GM04504 (cell line): Measurements from ENCODE around the gene TRIM52.

Experiments
- DNase-seq: peaks from one replicate; pipeline ENCODE4 v3.0.0-alpha.2; 2012; ENCODE audit warnings: low read depth

TRIM52 gene

DNA sequence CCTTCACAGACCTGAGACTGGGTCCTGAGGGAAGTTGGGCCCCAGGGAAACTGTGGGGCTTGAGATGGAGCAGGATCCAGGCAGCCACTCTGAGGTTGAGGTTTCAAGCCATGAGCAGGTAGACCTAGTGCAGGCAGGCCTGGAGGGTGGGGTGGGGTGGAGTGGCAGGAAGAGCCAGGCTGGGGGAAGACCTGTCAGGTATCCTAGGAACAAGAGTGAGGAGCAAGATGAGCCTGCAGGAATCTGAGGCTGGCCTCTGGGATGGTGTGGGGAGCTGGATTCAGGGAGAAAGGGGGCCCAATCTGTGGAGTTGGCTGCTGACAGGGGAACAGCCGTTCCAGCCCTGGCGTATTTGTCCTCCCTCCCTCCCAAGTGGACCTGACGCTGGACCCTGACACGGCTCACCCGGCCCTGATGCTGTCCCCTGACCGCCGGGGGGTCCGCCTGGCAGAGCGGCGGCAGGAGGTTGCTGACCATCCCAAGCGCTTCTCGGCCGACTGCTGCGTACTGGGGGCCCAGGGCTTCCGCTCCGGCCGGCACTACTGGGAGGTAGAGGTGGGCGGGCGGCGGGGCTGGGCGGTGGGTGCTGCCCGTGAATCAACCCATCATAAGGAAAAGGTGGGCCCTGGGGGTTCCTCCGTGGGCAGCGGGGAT is 27.0 kb downstream of the TRIM52 start:
- DNase-seq: no peak

DNA sequence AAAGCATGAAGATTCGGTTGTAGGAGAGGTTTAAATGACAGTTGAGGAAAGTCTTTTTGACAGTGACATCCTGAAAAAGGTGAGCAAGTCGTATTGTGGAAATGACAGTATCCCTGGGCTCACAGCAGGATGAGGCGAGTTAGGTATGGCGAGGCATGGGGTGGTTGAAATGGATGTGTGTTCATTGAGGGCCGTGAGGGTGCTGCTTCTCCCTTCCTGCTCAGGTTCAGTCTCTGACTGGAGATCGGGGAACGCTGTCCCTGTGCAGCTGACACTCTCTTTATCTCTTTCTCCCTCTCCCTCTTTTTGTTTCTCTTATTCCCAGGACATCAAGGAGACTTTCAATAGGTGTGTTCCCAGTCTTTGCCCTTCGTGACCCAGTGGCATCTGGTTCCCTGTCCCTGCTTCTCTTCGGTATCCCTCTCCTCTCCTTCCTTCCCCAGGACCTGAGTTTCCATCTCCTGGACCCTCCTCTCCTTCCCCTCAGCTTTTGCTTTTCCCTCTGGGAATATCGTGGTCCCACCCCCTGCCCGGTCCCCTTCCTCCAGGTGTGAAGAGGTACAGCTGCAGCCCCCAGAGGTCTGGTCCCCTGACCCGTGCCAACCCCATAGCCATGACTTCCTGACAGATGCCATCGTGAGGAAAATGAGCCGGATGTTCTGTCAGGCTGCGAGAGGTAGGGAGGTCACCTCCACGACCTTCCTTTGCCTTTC is 27.7 kb downstream of the TRIM52 start:
- no peak for DNase-seq

- DNase-seq: no peak
These were observed 28.4 kb downstream of the TRIM52 start for GRCh38 chr5:181232593-181232992.

GRCh38 chr5:181231432-181231831 is 29.5 kb downstream of the TRIM52 start:
- DNase-seq: no peak

GRCh38 chr5:181230551-181230950 is 30.4 kb downstream of the TRIM52 start:
- DNase-seq: no peak

DNA sequence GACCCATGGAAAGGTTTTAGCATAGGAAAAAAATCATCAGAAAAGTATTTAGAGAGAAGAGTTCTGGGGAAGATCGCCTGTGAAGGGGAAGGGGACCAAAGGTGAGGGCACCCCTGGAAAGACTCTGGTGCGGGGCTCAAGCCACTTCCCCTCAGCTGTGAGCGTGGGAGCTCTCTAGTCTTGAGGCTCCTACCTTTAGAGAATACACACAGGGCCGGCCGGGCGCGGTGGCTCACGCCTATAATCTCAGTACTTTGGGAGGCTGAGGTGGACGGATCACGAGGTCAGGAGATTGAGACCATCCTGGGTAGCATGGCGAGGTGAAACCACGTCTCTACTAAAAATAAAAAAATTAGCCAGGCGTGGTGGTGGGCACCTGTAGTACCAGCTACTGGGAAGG is 30.9 kb downstream of the TRIM52 start:
- no peak for DNase-seq

DNA sequence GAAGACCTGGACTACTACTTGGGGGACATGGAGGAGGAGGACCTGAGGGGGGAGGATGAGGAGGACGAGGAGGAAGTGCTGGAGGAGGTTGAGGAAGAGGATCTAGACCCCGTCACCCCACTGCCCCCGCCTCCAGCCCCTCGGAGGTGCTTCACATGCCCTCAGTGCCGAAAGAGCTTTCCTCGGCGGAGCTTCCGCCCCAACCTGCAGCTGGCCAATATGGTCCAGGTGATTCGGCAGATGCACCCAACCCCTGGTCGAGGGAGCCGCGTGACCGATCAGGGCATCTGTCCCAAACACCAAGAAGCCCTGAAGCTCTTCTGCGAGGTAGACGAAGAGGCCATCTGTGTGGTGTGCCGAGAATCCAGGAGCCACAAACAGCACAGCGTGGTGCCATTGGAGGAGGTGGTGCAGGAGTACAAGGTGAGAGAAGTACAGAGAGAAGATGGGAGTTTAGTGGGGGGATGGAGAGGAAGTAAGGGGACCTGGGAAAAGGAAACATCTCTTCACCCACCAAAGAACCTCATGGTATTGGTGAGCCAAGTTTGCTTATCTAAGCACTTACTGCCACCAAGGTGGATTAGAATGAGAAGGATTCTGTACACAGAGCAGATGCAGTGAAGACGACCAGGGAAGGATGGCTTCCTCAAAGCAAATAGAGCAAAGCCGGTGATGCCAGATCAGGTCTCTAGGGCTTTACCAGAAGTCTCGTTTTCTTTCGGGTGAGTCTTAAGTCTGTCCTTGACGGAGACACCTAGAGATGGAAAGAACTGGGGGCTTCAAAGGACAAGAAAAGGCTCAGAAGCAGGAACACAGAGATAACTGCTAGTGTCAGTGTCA is 36.3 kb downstream of the TRIM52 start:
- no peak for DNase-seq

GRCh38 chr5:181223729-181224389 is 37.1 kb downstream of the TRIM52 start:
- no peak for DNase-seq

- DNase-seq: peak; percentile 93
These were observed 37.8 kb downstream of the TRIM52 start, which contains the start of gene TRIM41 for GRCh38 chr5:181223058-181223728. TSS of gene TRIM41 (plus strand) at chr5:181223281. CDS start at chr5:181224000, 719 bp downstream.

DNA sequence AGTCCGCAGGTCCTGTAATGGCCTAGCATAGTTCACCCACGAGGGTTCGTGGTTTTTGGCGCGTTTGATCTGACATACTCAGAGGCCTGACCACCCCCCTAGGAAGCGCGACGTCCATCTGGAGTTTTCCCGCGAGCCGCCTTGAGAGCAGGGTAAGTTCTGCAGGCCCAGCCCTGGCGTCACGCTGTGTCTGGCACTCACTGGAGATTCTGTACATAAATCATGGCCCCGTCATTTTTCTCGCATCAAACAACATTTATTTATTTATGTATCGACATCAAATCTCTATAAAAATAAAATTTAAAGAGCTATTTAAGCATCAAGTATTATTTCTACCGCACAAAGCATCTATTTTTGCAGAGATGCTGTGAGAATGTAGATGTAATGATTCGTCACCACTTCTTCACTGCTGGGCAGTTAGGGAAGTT is 38.3 kb downstream of the TRIM52 start:
- no peak for DNase-seq

DNA sequence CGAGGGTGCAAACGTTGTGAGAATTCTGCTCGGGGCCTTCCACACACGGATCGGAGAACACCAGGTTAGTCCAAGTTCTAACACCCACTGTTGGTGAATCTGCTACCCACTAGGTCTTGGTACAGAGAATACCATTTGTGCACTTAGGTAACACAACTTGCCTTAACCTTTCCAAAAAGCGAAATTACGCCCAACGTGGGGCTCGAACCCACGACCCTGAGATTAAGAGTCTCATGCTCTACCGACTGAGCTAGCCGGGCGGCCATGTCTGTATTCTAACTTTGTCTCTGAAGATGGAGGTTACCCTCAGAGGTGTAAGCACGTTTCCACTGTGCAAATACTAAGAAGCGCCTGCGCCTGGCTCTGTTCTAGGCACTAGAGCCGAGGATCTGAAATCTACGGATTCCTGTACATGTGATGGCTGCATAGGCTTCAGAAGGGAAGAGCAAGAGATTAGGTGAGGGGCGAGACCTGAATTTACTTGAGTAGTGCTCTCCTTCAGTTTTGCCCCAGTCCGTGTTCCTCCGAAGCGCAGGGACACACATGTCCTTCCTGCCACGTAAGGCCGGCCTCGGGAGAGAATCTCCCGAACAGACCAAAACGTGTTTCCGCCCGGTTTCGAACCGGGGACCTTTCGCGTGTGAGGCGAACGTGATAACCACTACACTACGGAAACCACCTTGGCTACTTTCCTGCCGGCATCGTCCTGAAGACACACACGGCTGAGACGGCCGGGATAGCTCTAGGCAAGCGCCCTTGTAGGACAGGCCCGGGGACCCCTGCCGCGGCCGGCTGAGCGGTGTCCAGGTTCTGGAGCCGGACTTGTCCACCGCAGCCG is 38.9 kb downstream of the TRIM52 start:
- DNase-seq: peak; percentile 85

DNA sequence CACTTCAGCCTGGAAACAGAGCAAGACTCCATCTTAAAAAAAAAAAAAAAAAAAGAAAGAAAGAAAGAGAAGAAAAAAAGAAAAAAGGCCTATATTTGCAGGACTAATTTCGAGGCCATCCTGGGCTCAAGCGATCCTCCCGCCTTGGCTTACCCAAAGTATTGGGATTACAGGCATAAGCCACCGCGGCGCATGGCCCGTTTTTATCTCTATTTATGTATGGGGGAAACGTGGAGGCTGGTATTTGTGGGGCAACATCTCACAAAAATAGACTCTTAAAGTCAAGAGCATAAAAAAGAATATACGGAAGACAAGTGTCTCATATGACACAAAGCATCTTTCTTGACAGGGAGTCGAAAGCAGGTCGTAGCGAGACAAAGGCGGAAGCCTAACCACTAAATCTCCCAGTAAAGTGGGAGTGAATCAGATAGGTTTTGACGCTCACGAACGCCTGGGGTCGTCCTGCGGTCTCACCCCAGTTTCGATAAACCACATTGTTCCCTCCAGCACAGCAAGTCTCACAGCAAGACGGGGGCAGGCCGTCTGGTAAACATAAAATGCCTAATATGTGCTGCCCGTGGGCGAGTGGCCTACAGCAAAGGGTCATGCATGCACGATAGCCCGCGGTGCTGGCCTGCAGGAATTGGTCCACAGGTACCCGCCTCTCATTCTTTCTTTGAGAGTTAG is 39.7 kb downstream of the TRIM52 start:
- no peak for DNase-seq

DNA sequence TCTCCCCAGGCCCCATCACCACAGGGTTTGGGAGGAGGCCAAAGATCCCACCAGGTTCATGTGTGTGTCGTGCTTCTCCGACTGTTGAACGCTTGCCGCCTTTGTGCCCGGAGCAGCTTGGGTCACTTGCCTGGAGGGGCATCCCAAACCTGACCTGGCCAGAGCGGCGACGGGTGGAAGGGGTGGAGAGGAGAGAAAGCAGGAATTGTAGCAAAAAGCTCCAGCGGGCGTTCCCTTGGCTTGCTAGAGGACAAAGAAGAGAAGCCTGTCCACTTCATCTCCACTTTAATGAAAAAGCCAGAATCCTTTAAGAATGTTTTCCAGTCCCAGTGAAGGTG is 40.8 kb downstream of the TRIM52 start:
- no peak for DNase-seq

DNA sequence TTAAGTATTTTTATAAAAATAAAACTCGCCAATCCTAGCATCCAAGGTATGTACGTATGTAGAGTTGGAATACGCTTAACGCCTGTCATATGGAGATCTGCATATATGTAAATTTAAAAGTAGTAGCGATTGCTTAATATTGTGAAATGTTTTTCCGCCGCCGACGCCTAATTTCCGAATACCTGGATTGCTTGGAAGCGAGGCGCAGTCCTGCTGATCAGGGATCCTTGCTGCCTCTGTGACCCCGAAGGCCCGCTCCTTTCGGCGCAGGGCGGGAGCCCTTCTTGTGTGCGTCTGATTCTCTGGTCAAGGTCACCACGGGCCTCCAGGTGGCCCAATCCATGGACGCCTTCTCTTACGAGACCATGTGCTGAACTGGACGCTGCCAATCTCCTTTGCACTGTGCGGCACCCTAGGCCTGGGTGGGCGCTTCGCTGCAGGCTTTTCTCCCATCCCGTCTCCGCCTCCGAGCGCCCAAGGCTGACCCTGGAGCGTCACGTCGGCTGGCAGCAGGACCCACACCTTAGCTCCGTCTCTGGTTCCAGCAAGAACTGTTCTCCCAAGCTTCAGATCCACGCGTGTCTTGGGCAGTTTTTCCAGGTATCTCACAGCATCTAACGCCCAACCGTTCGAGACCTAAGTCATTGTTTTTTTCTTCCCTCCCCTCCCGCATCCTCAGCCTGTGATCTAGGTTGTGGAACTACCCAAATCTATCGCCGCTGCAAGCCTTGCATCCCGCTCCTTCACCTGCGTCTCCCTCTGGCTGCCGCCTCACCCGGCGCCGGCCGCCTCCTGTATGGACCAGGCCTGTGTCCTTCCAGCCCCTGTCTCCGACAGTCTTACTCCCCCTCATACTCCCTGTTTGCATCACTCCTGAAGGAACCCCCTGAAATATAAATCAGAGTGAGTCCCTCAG is 41.4 kb downstream of the TRIM52 start:
- no peak for DNase-seq

DNA sequence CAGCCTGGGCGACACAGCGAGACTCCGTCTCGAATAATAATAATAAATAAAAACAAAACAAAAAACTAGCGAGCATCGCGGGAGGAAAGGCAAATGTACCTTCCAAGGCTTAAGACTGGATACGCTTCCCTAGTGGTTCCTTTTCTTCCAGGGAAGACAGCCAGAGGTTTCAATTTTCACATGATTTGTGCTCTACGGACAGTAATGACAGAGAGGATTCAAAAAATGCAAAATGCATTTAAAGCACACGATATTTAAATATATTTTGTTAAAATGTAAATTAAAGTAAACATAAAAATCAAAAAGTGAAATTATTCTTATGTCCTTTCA is 42.2 kb downstream of the TRIM52 start:
- DNase-seq: no peak

DNA sequence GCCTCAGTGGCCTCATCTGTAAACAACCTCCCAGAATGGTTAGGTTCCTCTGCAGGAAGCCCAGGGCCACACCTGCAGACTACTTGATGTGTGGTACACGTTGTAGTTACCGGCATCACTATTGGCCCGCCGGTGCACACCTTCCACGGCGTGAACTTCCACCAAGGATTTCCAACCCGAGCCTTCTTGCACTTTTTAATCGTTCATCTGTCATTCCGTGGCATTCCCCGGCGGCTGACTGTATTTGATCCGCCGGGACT is 43.2 kb downstream of the TRIM52 start:
- no peak for DNase-seq

DNA sequence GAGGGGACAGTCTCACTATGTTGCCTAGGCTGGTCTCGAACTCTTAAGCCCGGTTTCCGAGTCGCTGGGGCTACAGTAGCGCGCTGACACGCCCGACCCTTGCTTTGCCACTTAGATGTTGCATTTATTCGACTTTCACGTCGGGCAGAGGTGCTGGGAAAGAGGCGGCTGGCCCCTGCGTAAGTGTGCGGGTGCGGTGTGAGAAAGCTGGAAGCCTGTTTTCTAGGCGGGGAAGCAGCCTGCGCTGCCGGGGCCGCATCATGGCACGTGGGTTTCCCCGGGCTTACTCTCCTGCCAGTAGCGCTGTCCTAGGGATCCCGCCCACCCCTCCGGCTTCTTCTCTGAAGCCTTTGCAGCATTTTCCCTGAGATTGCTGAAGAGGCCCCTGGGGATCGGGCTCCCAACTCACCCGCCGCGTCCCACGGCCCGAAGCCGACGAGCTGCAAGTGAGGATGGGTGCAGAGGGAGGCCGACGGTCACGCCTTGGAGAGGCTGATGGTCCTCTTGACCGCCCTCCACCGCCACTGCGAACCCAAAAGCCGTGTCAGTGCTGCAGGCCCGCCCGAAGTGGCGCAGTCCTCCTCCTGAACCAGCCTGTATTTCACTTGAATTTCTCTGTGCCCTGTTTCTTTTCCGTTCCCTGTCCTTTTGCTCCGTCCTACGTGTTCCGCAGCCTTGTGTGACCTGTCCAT is 43.7 kb downstream of the TRIM52 start:
- DNase-seq: no peak

DNA sequence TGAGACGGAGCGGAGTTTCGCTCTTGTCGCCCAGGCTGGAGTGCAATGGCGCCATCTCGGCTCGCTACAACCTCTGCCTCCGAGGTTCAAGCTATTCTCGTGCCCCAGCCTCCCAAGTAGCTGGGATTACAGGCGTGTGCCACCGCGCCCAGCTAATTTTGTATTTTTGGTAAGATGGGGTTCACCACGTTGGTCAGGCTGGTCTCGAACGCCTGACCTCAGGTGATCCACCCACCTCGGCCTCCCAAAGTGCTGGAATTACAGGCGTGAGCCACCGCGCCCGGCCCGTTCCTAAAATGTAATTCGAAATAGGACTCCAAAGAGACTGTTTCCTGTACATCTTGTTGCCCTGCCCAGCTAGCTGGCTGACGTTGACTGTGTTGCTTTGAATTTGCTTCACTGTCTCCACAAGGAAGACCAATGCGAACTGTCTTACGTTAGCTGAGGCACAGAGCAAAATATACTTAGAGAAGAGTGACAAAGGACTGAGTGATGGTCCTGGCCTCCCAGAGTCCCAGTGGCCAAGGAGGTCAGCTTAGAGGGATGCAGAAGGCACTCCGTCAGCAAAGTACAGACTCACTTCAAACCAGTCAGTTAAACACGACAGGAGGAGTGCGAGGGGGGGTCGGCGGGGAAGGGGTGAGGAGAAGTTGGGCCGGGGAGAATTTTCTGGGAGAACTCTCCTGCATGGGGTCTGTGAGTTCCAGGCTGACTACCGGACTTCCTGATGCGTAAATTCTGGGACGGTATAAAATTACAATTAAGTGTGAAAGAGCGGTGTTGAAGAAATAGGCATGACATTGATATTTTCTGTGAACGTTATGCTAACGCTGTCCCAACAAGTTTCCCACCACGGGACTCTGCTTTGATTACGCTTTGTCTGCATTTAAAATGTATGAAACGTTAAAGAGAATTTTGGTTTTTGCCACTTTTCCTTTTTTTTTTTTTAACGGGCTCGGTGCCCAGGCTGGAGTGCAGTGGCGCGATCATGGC is 44.6 kb downstream of the TRIM52 start:
- no peak for DNase-seq
